GM18870 (cell line): ENCODE results near the gene F7.
"Not testable (repeated sequence)": the region's sequence is repeated elsewhere in the genome, so short reads cannot be mapped to it uniquely, and the experiment has no call there.

Experiments used
- ATAC-seq: cut with Tn5 transposase; IDR thresholded peaks from one replicate; pipeline ENCODE4 v1.9.1; 2021; ENCODE audit warnings: moderate library complexity; ENCODE audit not compliant: unreplicated experiment

Gene F7

DNA sequence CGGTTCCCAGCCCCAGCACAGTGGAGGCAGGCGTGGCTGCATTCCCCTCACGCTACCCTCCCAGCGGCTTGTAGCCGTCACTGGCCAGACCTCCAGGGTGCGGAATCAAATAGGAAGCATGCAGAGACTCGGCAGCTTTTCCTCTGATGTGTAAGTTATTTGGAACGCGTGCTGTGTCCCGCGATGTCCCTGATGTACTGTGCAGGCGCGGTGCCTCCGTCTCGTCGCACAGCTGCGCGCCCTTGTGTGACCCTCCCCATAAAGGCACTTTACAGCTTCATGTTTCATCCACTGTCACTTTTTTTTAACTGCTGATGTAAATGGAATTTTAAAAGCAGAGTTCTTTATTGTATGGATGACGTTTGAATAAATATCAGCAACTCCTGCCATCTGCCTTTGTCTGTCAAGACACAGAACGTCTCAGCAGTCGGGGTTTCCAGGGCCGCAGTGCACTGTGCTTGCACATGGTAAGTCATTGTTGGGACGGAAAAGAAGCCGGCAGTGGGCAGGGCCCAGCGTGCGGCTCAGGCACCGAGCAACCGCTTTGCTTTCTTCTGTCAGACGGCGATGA is 7.3 kb upstream of the F7 start:
- no peak for ATAC-seq

DNA sequence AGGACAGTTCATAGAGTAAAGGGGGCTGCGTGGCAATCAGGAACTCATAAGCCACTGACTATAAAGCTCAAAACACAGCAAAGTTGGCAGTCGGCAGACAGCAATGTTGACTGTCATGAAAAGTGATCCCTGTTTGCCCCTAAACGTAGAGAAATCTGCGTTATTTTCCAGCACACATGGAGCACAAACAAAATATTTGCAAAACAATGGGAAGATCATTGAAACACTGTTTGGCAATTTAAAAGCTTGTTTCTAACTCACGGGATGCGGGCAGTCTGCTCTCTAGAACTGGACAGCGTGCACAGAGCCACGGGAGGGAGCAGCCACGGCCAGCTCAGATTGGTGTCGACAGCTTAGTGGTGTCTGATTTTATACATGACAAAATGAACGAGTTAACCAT is 6.4 kb upstream of the F7 start:
- ATAC-seq: no peak

DNA sequence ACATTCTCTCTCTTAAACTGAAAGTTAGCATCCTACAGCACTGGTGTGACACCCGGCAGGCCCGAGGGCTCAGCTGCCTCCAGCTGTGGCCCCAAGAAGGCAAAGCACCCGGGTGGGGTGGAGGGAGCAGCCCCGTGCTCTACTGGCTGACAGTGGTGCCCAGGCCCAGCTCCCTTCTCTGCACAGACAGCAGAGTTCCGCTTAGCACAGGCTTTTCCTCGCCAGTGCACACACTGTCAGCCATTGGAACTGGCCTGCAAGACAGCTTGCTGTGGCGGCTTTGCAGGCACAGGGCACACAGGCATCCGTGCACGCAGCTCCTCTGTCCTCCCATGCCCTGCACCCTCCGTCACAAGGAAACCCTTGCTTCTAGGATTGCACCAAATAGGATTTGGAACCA is 3.3 kb upstream of the F7 start:
- ATAC-seq: not testable (repeated sequence)

- no peak for ATAC-seq
These were observed 2.9 kb upstream of the F7 start for GRCh38 chr13:113102727-113103126.

- ATAC-seq: no peak
These were observed 1.9 kb upstream of the F7 start for GRCh38 chr13:113103646-113104045.

GRCh38 chr13:113105921-113106452 is 396 bp downstream of the F7 start:
- ATAC-seq: no peak

GRCh38 chr13:113106711-113107351 is 1.2 kb downstream of the F7 start:
- ATAC-seq: no peak

- not testable (repeated sequence) for ATAC-seq
These were observed 2.9 kb downstream of the F7 start for GRCh38 chr13:113108521-113108920.

DNA sequence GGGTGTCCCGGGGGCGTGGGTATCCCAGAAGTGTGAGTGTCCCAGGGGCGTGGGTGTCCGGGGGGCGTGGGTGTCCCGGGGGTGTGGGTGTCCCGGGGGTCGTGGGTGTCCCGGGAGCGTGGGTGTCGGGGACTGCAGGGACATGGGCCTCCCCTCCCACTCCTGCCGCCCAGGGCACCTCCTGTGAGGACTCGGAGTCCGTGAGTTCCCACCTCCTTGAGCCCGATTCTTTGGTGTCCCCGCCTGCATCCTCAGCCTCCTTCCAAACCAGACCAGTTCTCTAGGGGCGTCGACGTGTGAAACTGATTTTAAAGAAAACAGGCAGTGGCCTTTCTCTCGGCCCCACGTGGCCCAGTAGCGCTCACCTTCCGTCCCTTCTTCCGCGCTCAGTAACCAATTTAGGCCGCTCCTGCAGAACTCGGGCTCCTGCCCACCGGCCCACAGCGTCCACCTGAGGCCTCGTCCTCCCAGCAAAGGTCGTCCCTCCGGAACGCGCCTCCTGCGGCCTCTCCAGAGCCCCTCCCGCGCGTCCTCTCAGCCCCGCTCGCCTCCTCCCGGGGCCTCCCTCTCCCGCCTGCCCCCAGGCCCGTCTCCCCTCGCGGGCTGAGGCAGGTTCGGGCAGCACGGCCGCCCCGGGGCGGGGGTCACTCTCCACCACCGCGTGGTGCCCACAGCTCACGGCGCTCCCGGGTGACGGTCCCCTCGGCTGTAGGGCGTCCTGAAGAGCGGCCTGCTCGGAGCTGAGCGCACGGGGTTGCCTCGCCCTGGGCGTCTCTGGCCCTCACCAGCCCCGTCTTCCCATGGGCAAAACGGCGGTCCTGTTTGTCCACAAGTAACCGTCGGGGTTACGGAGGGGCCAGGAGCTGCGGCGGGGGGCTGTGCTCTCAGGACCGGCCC is 3.8 kb downstream of the F7 start:
- no peak for ATAC-seq

DNA sequence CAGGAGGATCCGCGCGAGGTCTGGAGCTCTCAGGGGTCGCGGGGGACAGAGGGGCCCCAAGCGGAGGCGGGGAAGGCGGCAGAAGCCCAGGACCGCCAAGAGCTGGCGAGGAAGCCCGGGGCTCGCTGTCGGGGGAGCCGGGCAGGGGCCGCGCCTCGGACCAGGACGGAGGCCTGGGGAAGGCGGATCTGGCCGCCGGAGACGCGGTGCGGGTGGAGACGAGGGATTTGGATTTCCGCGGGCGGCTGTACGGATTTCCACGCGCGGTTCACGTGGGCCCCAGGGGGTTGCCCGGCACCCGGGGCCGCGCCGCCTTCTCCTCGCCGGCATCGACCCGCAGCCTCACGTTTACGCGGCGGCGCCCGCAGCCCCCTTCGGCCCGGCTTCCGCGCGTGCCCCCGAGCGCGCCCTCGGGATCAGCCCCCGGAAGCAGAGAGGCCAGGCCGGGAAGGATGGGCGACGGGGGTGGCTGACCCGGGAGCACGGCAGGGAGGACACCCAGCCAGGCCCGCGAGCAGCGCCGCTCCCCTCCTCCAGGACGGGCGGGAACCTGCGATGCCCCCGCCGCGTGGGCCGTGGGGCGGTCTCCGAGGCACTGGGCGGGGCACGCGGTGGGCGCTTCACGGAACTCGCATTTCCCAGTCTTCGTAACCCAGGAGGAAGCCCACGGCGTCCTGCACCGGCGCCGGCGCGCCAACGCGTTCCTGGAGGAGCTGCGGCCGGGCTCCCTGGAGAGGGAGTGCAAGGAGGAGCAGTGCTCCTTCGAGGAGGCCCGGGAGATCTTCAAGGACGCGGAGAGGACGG is 4.7 kb downstream of the F7 start:
- ATAC-seq: no peak

DNA sequence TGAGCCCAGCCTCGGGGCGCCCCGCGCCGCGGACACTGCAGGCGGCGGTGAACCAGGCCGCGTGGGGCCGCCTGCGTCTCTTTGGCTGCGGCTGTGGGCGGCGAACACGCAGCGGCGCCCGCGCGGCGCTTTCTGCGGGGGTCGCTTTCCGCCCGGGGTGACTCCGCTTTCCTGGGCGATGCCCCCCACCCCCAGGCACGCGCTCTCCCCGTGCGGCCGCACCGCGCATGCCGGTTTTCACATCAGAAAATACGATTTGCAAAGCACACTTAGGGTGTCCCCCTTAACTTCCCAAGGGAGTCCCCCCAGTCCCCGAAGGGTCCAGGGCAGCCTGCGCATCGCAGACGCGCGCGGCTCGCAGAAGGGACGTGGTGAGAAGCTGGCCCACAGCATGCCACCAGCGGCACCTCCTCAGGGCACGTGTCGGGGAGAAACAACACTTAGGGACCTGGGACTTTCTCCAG is 5.3 kb downstream of the F7 start:
- ATAC-seq: no peak

DNA sequence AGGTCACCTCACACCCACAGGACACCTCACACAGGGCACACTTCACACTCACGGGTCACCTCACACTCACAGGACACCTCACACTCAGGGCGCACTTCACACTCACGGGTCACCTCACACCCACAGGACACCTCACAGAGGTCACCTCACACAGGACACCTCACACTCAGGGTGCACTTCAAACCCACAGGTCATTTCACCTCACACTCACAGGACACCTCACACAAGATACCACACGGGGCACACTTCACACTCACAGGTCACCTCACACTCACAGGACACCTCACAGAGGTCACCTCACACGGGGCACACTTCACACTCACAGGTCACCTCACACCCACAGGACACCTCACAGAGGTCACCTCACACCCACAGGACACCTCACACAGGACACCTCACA is 6.2 kb downstream of the F7 start:
- not testable (repeated sequence) for ATAC-seq

- not testable (repeated sequence) for ATAC-seq
These were observed 6.9 kb downstream of the F7 start for GRCh38 chr13:113112475-113112874.

- no peak for ATAC-seq
These were observed 7.6 kb downstream of the F7 start for GRCh38 chr13:113112893-113113845.

DNA sequence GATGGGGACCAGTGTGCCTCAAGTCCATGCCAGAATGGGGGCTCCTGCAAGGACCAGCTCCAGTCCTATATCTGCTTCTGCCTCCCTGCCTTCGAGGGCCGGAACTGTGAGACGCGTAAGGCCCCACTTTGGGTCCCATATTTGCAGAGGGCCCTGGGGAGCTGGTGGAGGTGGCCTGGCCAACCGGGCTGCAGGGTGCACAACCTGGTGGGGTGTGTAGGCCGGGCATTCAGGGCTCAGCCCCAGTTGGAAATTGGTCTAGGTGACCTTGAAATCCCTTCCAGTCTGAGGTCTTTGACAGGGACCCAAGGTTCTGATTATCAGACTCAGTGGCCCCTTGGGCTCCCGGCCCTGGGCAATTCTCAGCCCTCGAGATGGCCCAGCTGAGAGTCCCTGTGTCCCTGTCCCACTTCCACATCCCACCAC is 8.3 kb downstream of the F7 start:
- ATAC-seq: no peak

DNA sequence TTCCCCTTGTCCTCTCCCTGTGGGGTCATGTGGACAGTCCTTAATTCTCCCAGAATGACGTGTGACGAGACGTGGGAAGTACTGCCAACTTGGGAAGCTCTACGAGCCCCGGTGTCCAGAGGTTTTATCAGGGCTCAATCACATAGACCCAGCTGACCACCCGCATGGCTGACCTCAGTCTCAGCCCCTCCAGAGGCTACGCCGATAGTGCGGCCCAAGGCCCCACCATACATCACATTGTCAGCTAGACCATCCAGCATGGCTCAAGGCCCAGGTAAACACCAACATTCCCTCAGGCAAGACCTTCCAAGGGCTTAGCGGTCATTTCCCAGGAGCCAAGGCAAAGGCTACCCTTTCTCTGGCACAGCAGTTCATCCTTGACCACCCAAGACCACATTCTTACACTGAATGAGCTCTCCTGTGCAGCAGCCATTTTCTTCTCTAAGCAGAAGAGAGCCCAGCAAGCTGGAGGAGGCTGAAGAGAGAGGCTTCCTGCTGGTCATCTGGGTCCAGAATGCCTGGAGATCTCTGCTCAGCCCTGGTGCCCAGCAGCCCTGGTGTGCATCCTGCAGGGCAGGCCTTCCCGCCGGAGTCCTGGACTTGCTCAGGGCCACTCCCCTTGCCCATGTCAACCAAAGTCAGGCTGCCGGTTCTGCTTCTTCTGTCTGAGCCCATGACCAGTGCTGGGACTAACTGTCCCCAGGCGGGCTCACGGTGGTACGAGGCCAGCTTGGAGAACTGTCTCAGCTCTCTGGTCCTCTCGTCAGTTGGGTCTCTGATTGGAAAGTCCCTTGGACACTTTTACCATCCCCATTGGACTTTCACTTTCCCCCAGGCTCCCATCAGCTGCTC is 9.1 kb downstream of the F7 start:
- no peak for ATAC-seq

GRCh38 chr13:113115363-113116205 is 10.0 kb downstream of the F7 start:
- ATAC-seq: no peak
